ENCODE data around the gene EPRS1.
A peak's percentile ranks its signal among the peaks of the same experiment; 100 is the strongest.

Gene EPRS1

GRCh38 chr1:220011620-220012019 is 34.7 kb downstream of the EPRS1 start:
- Mint-ChIP-seq H3K4me1 (ENCODE audit: low read depth) (peaks cover 23% of the 10 kb centered on the region), H3K4me3 (no peak overlapping the region), H3K9me3 (no peaks in the 10 kb centered on the region), H3K27me3 (ENCODE audit: low read depth) (no peaks in the 10 kb centered on the region), H3K27ac (no peak overlapping the region), H3K36me3 (ENCODE audit: low read depth) (peaks cover 52% of the 10 kb centered on the region)
- DNase-seq (ENCODE audit: low spot score): no peak

- H3K9me3 Mint-ChIP-seq: no peaks in the 10 kb centered on the region
- DNase-seq (ENCODE audit: low spot score): no peak
- peaks cover 4% of the 10 kb centered on the region for H3K4me1 Mint-ChIP-seq (ENCODE audit: low read depth)
- no peak overlapping the region for H3K27ac Mint-ChIP-seq
- no peaks in the 10 kb centered on the region for H3K27me3 Mint-ChIP-seq (ENCODE audit: low read depth)
- H3K36me3 Mint-ChIP-seq (ENCODE audit: low read depth): peaks cover 48% of the 10 kb centered on the region
- no peak overlapping the region for H3K4me3 Mint-ChIP-seq
Measured at GRCh38 chr1:220007438-220007837, 38.9 kb downstream of the EPRS1 start.

GRCh38 chr1:220005489-220005888 is 40.8 kb downstream of the EPRS1 start:
- Mint-ChIP-seq H3K27ac (no peak overlapping the region), H3K9me3 (no peaks in the 10 kb centered on the region), H3K4me3 (no peak overlapping the region), H3K4me1 (ENCODE audit: low read depth) (peaks cover 4% of the 10 kb centered on the region), H3K27me3 (ENCODE audit: low read depth) (no peaks in the 10 kb centered on the region), H3K36me3 (ENCODE audit: low read depth) (peaks cover 47% of the 10 kb centered on the region)
- no peak for DNase-seq (ENCODE audit: low spot score)

GRCh38 chr1:220003610-220004299 is 42.5 kb downstream of the EPRS1 start:
- H3K27ac Mint-ChIP-seq: peak overlapping the region; percentile 39
- H3K4me1 Mint-ChIP-seq (ENCODE audit: low read depth): peaks cover 4% of the 10 kb centered on the region
- H3K9me3 Mint-ChIP-seq: no peaks in the 10 kb centered on the region
- no peak for DNase-seq (ENCODE audit: low spot score)
- H3K36me3 Mint-ChIP-seq (ENCODE audit: low read depth): peaks cover 43% of the 10 kb centered on the region
- H3K27me3 Mint-ChIP-seq (ENCODE audit: low read depth): no peaks in the 10 kb centered on the region
- no peak overlapping the region for H3K4me3 Mint-ChIP-seq

- no peak overlapping the region for H3K4me3 Mint-ChIP-seq
- peaks cover 43% of the 10 kb centered on the region for H3K36me3 Mint-ChIP-seq (ENCODE audit: low read depth)
Measured at GRCh38 chr1:220003015-220003414, 43.3 kb downstream of the EPRS1 start.

GRCh38 chr1:220001095-220001501 is 45.2 kb downstream of the EPRS1 start:
- no peak for DNase-seq (ENCODE audit: low spot score)
- Mint-ChIP-seq H3K9me3 (no peaks in the 10 kb centered on the region), H3K4me3 (no peak overlapping the region), H3K36me3 (ENCODE audit: low read depth) (peaks cover 44% of the 10 kb centered on the region), H3K27ac (no peak overlapping the region), H3K27me3 (ENCODE audit: low read depth) (no peaks in the 10 kb centered on the region), H3K4me1 (ENCODE audit: low read depth) (no peaks in the 10 kb centered on the region)

More at GRCh38 chr1:220003015-220003414, 43.3 kb downstream of the EPRS1 start:
- Mint-ChIP-seq H3K27ac (no peak overlapping the region), H3K27me3 (ENCODE audit: low read depth) (no peaks in the 10 kb centered on the region), H3K9me3 (no peaks in the 10 kb centered on the region), H3K4me1 (ENCODE audit: low read depth) (peaks cover 4% of the 10 kb centered on the region)
- DNase-seq (ENCODE audit: low spot score): no peak

- no peak overlapping the region for H3K27ac Mint-ChIP-seq
- no peaks in the 10 kb centered on the region for H3K4me1 Mint-ChIP-seq (ENCODE audit: low read depth)
- H3K36me3 Mint-ChIP-seq (ENCODE audit: low read depth): peaks cover 51% of the 10 kb centered on the region
- no peaks in the 10 kb centered on the region for H3K27me3 Mint-ChIP-seq (ENCODE audit: low read depth)
- no peak for DNase-seq (ENCODE audit: low spot score)
- H3K9me3 Mint-ChIP-seq: no peaks in the 10 kb centered on the region
- no peak overlapping the region for H3K4me3 Mint-ChIP-seq
Measured at GRCh38 chr1:219999821-220000220, 46.5 kb downstream of the EPRS1 start.
